Activated CD8-positive, alpha-beta memory T cell treated with anti-CD3 and anti-CD28 coated beads for 36 hours (primary cell): Measurements from ENCODE around the gene UBE2G1. TPM values are rescaled to one million over a fixed set of nuclear protein-coding genes. Genes with fewer than 3 reads are reported as not detected.
"Not testable (repeated sequence)": the region's sequence is repeated elsewhere in the genome, so short reads cannot be mapped to it uniquely, and the experiment has no call there.

Experiments
- CTCF ChIA-PET: fragments of 350-600 bp; sonication (Branson Sonifier 250); formaldehyde crosslinking; loops from one replicate; lab custom pipeline; 2021; ENCODE audit warnings: antibody characterized with exemption; lab: Charles Lee
- POLR2A ChIA-PET: fragments of 350-600 bp; sonication (Branson Sonifier 250); formaldehyde crosslinking; loops from one replicate; lab custom pipeline; 2021; ENCODE audit warnings: antibody characterized with exemption; lab: Charles Lee
- total RNA-seq, 2 experiments: library from RNA; stranded (reverse); gene quantifications; one replicate each; pipeline ENCODE4 v1.2.3, GENCODE V29; 2021

Gene UBE2G1
- total RNA-seq, 2 experiments from 2014 or later: 64.1 to 69.5 TPM

DNA sequence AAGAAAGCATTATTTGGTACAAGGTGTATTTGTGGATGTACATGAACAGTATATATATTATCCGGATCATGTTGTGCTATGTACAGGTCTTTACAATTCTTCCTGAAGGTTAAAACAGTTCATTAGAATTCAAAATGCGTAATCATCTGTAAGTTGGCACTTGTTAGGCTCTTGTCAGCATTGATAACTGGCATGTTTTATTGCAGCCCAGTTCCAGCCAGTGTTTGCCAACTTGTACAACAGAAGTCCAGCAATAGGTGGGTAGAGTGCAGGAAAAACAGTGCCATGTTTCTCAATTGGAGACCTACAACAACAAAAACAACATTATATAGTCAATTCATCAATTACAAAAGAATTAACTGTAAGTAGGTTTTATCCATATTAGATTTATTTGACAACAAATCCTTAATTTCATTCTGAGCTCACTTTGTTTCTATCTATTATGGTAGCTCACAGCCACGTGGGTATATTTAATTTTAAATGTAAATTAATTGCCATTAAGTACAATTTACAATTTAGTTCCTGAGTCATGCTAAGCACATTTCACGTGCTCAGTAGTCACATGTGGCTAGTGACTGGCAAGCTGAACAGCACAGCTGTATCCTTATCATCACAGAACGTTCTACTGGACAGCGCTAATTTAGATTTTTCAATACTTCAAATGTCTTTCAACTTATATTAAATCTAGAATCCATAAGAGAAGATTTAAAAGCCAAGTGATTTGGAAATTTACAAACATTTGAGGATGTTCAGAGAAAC is 94.1 kb downstream of the UBE2G1 start:
- ChIA-PET POLR2A (no interaction called here), CTCF (interaction anchor here (0.6 kb wide), 1 partner anchor 152 kb away, joined by 3 read pairs; no protein-coding TSS in a partner anchor)

DNA sequence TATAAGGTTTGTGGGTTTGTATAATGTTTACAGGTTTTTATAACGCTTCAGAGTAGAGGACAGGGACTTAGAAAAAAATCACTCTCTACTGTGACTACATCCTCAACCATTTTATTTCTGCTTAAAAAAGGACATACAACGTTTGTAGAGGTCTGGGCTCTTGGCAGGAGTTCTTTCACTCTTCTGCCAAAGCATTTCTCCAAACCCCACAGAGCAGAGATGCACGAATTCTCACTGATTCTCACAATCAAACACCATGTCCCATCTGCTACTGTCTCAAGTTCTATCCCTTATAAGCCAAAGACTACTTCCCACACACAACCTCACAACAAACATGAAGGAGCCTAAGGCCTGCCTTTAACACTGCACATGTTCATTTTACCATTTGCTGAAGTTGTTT is 95.7 kb downstream of the UBE2G1 start:
- POLR2A ChIA-PET: no interaction called here
- CTCF ChIA-PET: no interaction called here

DNA sequence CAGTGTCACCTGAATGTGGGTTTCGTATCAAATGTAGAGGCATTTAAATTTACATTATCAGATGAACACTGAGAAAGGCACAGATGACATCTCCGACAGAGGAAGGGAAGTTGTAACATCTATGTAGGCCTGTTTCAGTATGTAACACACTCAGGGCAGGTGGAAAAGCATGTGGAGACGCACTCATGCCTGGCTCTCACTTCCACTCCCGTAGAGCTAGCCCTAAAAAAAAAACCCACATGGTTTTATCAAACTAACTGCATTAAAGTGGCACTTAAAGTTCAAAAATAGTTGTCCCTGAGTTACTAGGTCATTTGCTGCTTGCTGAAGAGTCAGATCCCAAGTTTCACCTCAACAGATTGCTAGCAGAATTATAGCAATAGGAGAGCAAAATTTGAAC is 96.6 kb downstream of the UBE2G1 start:
- ChIA-PET POLR2A (no interaction called here), CTCF (no interaction called here)

DNA sequence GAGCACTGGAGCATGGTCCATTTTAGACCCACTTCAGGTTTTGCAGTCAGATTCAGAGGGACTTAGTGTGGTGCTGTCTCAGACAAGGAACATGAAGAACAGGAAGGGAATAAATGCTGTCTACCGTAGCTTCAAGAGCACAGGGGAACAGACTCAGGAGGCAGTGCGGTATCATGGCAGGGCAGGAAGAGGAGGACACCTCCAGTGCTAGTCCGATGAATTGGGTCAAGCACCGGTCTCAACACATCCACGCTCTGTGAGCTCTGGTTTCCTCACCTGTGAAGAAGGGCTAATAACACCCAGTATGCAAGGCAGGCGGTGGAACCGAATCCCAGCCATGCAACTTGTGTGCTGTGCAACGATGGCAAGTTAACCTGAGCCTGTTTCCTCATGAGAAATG is 99.1 kb downstream of the UBE2G1 start:
- ChIA-PET POLR2A (no interaction called here), CTCF (interaction anchor here (0.5 kb wide), 1 partner anchor 89 kb away, joined by 3 read pairs; no protein-coding TSS in a partner anchor)

DNA sequence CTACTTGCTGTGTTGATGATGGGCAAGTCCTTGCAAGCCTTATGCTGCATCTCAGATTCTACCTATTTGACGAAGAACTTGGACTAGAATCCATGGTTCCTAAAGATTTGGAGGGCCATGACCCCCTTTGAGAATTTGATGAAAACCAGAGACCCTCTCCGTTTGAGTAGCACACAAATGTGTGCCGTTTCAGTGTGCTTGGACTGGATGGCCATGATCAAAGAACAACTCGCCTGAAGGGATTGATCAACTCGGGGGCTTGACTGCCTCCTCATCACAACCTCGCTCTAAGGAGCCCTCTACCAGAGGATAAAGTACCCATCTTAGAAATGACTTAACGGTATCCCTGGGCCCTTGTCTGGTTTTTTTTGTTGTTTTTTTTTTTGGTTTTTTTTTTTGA is 99.9 kb downstream of the UBE2G1 start:
- ChIA-PET POLR2A (no interaction called here), CTCF (no interaction called here)

DNA sequence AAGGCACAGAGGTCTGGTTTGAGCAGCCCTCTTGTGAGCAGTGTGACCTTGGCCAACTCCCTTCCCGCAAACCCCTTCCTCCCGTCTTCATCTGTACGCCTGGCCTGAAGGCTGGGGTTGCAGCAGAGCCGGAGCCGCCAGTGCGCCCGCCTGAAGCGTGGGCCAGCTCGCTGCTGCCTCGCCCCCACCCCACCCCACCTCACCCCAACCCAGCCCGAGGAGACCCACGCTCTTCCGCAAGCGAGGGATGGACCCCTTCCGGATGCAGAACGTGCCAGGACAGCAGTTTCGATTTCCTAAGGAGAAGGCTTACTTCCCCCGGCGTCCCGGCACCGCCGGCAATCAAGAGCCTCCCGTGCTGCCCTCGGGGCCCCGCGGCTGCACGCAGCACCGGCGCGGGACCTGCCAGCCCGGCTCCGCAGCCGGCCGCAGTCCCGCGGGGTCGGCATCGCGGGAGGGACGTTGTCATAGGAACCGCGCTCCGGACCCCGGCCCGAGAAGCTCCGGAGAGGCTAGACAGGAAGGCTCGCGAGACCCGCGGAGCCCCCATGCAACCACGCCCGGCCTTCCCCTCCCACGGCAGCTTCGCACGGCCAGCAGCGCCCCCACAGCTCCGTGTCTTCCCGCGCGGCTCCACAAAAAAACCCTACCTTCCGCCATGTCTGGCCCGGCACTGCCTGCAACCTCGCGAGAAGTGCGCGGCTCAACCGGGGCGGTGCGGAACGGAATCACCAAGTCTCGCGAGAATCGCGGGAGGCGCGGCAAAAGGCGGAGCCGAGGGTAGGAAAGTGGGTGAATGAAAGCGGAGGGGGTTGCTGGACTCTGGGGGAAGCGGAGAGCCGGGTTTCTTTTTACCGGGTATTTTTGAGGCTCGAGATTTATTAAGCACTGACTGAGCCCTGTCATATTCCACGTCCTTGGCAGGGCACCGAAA is 102.9 kb downstream of the UBE2G1 start, which contains the start of gene ANKFY1:
ANKFY1 (minus strand) TSS at position 698 of the 934 bp plus-strand sequence; CDS start at position 660, 38 bp downstream.
- ChIA-PET POLR2A (interaction anchor here (0.6 to 1.1 kb wide), 2 partner anchors 103 to 286 kb away, joined by 5 to 10 read pairs; partner anchors contain the start of gene UBE2G1), CTCF (interaction anchor here (0.9 kb wide), 1 partner anchor 13 kb away, joined by 3 read pairs; no protein-coding TSS in a partner anchor)

DNA sequence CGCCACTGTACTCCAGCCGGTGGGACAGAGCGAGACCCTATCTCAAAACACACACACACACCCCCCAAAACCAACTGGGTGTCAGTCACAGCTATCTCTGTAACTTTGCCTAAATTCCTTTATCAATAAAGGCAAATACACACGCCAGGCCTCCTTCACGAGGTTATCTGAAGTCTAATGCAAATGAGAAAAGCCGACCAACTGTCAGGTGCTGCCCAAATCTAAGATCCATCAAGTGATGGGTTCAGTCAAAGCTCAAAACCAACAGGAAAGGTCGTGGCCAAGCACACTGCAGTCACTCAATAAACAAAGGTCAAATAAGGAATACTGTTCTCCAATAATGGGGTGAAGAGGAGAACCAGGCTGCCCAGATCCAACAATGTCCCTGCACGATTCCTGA is 103.8 kb downstream of the UBE2G1 start:
- ChIA-PET CTCF (no interaction called here), POLR2A (interaction anchor here (1.1 kb wide), 1 partner anchor 103 kb away, joined by 5 read pairs; the partner anchor contains the start of gene UBE2G1)

DNA sequence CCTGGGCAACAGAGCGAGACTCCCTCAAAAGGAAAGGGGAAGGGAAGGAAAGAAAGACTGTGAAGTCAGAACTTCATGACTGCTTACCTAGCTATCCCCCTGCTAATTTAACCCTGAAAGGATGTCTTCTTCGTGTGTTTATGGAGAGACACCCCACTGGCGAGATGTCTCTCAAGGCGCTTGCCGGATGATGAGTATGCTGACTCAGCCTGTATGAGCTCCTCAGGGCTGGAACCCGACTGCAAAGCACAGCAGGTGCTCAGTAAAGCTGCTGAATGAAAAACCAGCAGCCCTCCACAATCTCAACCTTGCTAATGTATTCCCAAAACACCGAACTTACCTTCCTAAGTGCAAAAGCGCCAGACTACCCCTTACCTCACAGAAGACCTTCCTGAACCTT is 105.0 kb downstream of the UBE2G1 start:
- CTCF ChIA-PET: interaction anchor here (0.5 to 1.6 kb wide), 2 partner anchors 12 to 116 kb away, joined by 4 read pairs; no protein-coding TSS in a partner anchor
- POLR2A ChIA-PET: no interaction called here

DNA sequence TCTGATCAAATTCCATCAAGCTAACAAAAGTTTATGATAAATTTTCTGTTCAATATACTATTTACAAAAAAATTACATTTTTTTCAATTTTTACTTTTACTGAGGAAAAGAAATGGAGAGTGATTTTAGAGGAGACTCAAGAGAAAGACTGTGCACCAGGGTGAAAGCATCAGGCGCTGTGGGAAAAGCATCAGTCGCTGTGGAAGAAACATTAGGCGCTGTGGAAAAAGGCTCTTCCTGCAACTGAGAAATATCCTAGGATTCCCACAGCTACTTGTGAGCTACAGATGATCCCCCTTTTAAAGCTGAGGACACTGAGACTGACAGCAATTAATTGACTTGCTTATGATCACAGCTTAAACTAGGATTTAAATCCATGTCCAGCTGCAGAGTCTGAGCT is 107.6 kb downstream of the UBE2G1 start:
- POLR2A ChIA-PET: no interaction called here
- CTCF ChIA-PET: interaction anchor here (0.8 to 1.5 kb wide), 2 partner anchors 9 to 14 kb away, joined by 3 read pairs; no protein-coding TSS in a partner anchor

DNA sequence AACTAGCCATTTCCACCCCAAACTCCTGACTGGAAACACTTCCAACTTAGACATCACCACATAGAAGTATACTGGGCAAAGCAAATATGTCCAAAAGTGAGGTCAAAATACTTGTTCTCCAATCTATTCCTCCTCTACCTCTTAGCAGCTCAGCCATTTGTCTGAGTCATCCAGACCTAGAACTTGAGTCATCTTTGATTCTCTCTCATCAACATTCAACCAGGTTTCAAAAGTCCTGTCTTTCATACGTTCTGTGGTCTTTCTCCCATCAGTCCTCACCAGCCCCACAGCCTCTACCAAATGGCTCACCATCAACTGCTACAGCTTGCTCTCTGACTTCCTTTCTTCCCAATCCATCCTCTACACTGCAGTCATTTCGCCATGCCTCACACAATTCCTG is 109.5 kb downstream of the UBE2G1 start:
- ChIA-PET POLR2A (no interaction called here), CTCF (interaction anchor here (0.6 to 1.3 kb wide), 2 partner anchors 9 to 520 kb away, joined by 3 to 4 read pairs; no protein-coding TSS in a partner anchor)

DNA sequence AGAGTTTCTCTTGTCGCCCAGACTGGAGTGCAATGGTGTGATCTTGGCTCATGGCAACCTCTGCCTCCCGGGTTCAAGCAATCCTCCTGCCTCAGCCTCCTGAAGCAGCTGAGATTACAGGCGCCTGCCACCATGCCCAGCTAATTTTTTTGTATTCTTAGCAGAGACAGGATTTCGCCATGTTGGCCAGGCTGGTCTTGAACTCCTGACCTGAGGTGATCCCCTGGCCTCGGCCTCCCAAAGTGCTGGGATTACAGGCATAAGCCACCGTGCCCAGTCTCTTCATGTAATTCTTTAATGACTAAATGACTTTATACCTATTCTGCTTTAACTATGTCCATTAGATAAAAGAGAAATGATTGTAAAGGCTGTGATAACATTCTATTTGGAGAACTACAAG is 111.2 kb downstream of the UBE2G1 start:
- CTCF ChIA-PET: interaction anchor here (0.7 kb wide), 1 partner anchor 145 kb away, joined by 5 read pairs; no protein-coding TSS in a partner anchor
- POLR2A ChIA-PET: not testable (repeated sequence)

DNA sequence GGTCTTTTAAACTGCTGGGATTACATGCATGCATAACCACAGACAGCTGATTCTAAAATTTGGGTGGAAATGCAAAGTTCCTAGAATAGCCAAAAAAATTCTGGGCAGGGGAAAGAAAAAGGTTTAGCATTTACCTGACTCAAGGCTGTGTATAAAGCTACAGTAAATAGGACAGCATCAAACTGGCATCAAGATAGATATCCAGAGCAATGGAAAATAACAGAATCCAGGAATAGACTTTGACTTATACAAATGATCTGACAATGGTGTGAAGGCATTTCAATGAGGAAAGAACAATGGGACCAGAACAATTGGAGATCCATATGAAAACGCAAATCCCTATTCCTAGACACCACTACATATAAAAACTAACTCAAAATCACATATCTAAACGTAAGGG is 115.6 kb downstream of the UBE2G1 start:
- CTCF ChIA-PET: interaction anchor here (1.1 to 1.9 kb wide), 4 partner anchors 8 to 162 kb away, joined by 3 to 5 read pairs (median 3); partner anchors contain the start of gene ANKFY1
- POLR2A ChIA-PET: no interaction called here

DNA sequence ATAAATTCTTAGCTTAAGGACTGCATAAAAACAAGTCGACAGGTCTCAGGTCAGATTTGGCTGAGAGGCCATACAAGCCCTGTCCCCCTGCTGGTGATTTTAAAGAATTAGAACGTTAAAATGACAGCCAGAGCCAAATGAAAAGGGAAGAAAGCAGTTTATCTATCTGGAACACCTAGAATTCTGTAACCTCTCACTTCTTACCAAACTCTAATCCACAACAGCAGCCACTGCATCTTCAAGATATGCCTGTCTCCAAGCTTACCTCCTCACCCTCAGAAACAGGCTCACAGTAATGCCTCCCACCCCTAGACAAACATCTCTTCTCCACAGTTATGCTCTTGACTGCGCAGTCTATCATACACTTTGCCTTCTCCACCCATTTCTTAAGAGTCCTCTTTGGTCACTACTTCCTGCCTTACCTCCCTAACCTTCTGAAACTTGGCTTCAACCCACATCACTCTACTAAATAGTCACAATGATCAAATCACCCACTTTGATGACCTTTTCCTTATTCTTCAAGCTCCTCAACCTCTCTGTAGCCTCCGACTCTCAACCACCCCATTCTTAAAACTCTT is 116.9 kb downstream of the UBE2G1 start:
- POLR2A ChIA-PET: no interaction called here
- CTCF ChIA-PET: interaction anchor here (0.6 to 1.9 kb wide), 7 partner anchors 9 to 164 kb away, joined by 3 to 5 read pairs (median 3); partner anchors contain the start of gene ANKFY1

DNA sequence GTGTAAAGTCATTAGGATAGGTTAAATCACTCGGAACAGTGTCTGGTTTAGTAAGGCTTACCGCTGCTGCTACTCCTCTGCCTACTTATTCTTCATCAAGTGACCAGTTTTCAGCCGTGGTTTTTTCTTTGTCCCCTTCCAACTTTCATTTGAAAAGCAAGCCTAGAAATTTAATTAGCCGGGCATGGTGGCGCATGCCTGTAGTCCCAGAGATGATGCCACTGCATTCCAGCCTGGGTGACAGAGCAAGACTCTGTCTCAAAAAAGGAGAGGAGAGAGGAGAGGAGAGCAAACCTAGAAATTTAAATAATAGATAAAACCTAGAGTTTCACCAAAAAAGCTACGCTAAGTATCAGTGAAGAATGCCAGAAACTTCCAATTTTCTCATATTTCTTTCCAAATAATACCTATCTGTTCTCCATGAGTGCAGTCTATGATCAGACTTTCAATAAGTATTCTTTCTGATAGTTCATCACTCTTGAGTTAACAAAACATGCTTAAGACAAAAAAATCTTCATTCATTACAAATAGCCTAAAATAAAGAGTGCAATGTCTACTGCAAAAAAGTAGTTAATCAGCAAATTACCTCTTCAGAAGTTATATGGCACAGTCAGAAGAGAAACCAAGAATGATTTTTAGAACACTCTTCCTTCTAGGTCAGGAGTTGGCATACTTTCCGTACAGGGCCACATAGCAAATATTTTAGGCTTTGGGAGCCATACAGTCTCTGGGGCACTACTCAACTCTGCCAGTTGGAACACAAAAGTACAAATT is 117.8 kb downstream of the UBE2G1 start:
- POLR2A ChIA-PET: no interaction called here
- CTCF ChIA-PET: interaction anchor here (0.6 to 1.9 kb wide), 5 partner anchors 8 to 28 kb away, joined by 3 to 5 read pairs (median 4); no protein-coding TSS in a partner anchor

DNA sequence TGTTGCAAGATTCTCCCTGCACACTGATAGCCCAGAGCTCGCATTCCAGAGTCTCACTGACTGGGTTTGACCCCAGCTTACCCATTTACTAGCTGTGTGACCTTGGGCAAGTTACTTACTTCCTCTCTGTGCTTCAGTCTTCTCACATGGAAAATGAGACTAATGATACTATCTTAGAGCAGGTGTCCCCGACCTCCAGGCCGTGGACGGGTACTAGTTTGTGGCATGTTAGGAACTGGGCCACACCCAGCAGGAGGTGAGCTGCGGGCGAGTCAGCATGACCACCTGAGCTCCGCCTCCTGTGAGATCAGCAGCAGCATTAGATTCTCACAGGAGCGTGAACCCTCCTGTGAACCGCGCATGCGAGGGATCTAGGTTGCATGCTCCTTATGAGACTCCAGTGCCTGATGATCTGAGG is 118.5 kb downstream of the UBE2G1 start:
- POLR2A ChIA-PET: no interaction called here
- CTCF ChIA-PET: interaction anchor here (1.3 kb wide), 1 partner anchor 8 kb away, joined by 4 read pairs; no protein-coding TSS in a partner anchor

DNA sequence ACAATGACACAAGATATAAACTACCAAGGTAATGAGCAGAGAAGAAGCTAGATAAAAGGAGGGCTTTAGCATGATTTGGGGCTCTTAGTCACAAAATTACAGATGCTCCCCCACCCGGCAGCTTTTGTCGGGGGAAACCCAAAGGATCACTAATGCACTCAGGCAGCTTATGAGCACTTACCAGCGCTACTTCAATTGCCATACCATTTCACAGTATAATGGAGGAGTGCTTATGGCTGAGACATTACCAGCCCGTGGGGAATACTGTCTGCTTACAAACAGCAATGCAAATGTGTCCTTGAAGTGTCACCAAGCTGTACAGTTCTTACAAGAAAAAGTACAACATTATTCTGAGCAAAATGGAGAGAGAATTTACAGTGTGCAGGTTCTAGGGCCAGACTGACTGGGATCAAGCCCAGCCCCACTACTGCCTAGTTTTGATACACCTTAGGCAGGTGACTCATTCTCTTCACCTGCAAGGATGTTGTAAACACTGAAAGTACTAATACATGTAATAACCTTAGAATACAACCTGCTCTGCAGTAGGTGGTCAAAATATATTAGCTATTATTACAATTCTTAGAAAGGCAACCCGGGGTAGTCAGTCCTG is 119.0 kb downstream of the UBE2G1 start:
- ChIA-PET CTCF (interaction anchor here (1.3 kb wide), 1 partner anchor 9 kb away, joined by 4 read pairs; no protein-coding TSS in a partner anchor), POLR2A (no interaction called here)

DNA sequence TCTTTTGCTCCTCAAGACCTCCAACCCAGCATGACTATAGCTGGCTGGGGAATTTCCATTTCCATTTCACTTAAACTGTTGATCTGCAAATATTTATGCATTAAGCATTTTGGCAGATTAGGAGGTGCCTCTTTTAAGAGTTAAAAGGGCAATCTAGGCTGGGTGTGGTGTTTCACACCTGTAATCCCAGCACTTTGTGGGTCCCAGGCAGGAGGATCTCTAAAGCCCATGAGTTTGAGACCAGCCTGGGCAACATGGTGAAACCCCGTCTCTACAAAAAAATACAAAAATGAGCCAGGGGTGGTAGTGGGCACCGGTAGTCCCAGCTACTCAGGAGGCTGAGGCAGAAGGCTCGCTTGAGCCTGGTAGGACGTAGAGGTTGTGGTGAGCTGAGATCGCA is 119.8 kb downstream of the UBE2G1 start:
- POLR2A ChIA-PET: no interaction called here

More for the DNA sequence above, 119.8 kb downstream of the UBE2G1 start:
- CTCF ChIA-PET: interaction anchor here (0.6 kb wide), 1 partner anchor 134 kb away, joined by 4 read pairs; no protein-coding TSS in a partner anchor
